SU-DHL-6 (cell line): ENCODE data around the gene KLHL22.

Experiments used
- H2AFZ ChIP-seq: fragments of 200-600 bp; sonication (generic); 2 replicates; pipeline ENCODE4 v1.6.1; 2014; ENCODE audit warnings: low read depth, mild to moderate bottlenecking, moderate library complexity, mixed read lengths, antibody characterized with exemption, low read length; ENCODE audit not compliant: severe bottlenecking
- H3F3A ChIP-seq: fragments of 200-600 bp; shearing (Covaris generic); 2 replicates; pipeline ENCODE4 v1.6.0; 2016; ENCODE audit warnings: antibody characterized with exemption, mild to moderate bottlenecking; ENCODE audit not compliant: insufficient read depth
- H3K27ac ChIP-seq: fragments of 200-600 bp; sonication (generic); 2 replicates; pipeline ENCODE4 v1.5.1; 2016; ENCODE audit warnings: low read depth, mild to moderate bottlenecking, low read length, moderate library complexity, mixed read lengths
- H3K27me3 ChIP-seq: fragments of 200-600 bp; sonication (generic), shearing (Covaris generic); 2 replicates; pipeline ENCODE4 v1.6.0; 2014; ENCODE audit warnings: mild to moderate bottlenecking, low read length
- H3K36me3 ChIP-seq: fragments of 200-600 bp; sonication (generic); 2 replicates; pipeline ENCODE4 v1.6.1; 2014; ENCODE audit warnings: mild to moderate bottlenecking, low read length, mixed read lengths
- H3K4me2 ChIP-seq: fragments of 300-600, 200-600 bp; shearing (Covaris generic), sonication (generic); 2 replicates; pipeline ENCODE4 v1.6.0; 2014; ENCODE audit warnings: low read length, low read depth, mild to moderate bottlenecking; ENCODE audit not compliant: poor library complexity, severe bottlenecking
- H3K4me3 ChIP-seq: fragments of 200-600 bp; sonication (generic); 2 replicates; pipeline ENCODE4 v1.5.1; 2014; ENCODE audit warnings: antibody characterized with exemption, low read length, mild to moderate bottlenecking, mixed read lengths; ENCODE audit not compliant: insufficient read depth, poor library complexity, severe bottlenecking
- H3K79me2 ChIP-seq: fragments of 200-600 bp; sonication (generic); 2 replicates; pipeline ENCODE4 v1.6.1; 2014; ENCODE audit warnings: mild to moderate bottlenecking, low read length, moderate library complexity; ENCODE audit not compliant: insufficient read depth
- H3K9ac ChIP-seq: fragments of 200-600 bp; sonication (generic); 2 replicates; pipeline ENCODE4 v1.7.0; 2014; ENCODE audit warnings: mild to moderate bottlenecking, low read length
- H3K9me2 ChIP-seq: fragments of 200-600 bp; sonication (generic); replicated peaks from 2 replicates; pipeline ENCODE4 v1.6.1; 2014; ENCODE audit warnings: low read length; ENCODE audit not compliant: insufficient read depth
- H3K9me3 ChIP-seq: fragments of 200-600 bp; sonication (generic); 2 replicates; pipeline ENCODE4 v1.6.1; 2014; ENCODE audit warnings: low read length, mixed read lengths; ENCODE audit not compliant: insufficient read depth
- H4K20me1 ChIP-seq: fragments of 200-600 bp; sonication (generic); 2 replicates; pipeline ENCODE4 v1.6.1; 2014; ENCODE audit warnings: low read depth, mild to moderate bottlenecking, antibody characterized with exemption, low read length, moderate library complexity, mixed read lengths
- CTCF ChIP-seq: fragments of 200-600 bp; sonication (generic); IDR thresholded peaks from one replicate; pipeline ENCODE4 v1.5.1; 2017; ENCODE audit warnings: antibody characterized with exemption, mild to moderate bottlenecking, low read length, moderate library complexity; ENCODE audit not compliant: insufficient read depth, poor library complexity, severe bottlenecking
- EZH2phosphoT487 ChIP-seq: fragments of 200-600 bp; sonication (generic), shearing (Covaris generic); conservative IDR thresholded peaks from 2 replicates; pipeline ENCODE4 v1.6.1; 2018; ENCODE audit warnings: mild to moderate bottlenecking, antibody characterized with exemption, low read length, moderate library complexity, mixed read lengths

Gene KLHL22

GRCh38 chr22:20517841-20518592, 22.4 kb upstream of the KLHL22 start:
- Histone ChIP-seq H3K27me3 (no peaks in the 10 kb centered on the region), H3K4me3 (no peak overlapping the region), H3K9ac (no peak overlapping the region), H3K4me2 (no peak overlapping the region), H3F3A (no peaks in the 10 kb centered on the region), H4K20me1 (no peaks in the 10 kb centered on the region), H3K79me2 (peaks cover 33% of the 10 kb centered on the region), H3K36me3 (no peaks in the 10 kb centered on the region), H3K9me2 (no peaks in the 10 kb centered on the region), H3K27ac (no peak overlapping the region), H2AFZ (no peak overlapping the region), H3K9me3 (no peaks in the 10 kb centered on the region)
- no peak for TF ChIP-seq CTCF
- no peak for TF ChIP-seq EZH2phosphoT487

GRCh38 chr22:20517422-20517821, 21.8 kb upstream of the KLHL22 start:
- no peaks in the 10 kb centered on the region for H4K20me1 ChIP-seq
- H3K9me3 ChIP-seq: no peaks in the 10 kb centered on the region
- no peak for TF ChIP-seq EZH2phosphoT487
- TF ChIP-seq CTCF: no peak
- H2AFZ ChIP-seq: no peak overlapping the region
- H3K9me2 ChIP-seq: no peaks in the 10 kb centered on the region
- peaks cover 33% of the 10 kb centered on the region for H3K79me2 ChIP-seq
- no peaks in the 10 kb centered on the region for H3K36me3 ChIP-seq
- no peak overlapping the region for H3K4me3 ChIP-seq
- H3K4me2 ChIP-seq: no peak overlapping the region
- H3K27ac ChIP-seq: no peak overlapping the region
- no peaks in the 10 kb centered on the region for H3K27me3 ChIP-seq
- H3K9ac ChIP-seq: no peak overlapping the region
- H3F3A ChIP-seq: no peaks in the 10 kb centered on the region

GRCh38 chr22:20516399-20516798, 20.8 kb upstream of the KLHL22 start:
- no peak overlapping the region for H3K4me3 ChIP-seq
- H4K20me1 ChIP-seq: no peaks in the 10 kb centered on the region
- no peaks in the 10 kb centered on the region for H3K27me3 ChIP-seq
- H3K9ac ChIP-seq: no peak overlapping the region
- H3K36me3 ChIP-seq: no peaks in the 10 kb centered on the region
- no peak overlapping the region for H2AFZ ChIP-seq
- TF ChIP-seq CTCF (no peak), EZH2phosphoT487 (no peak)
- no peaks in the 10 kb centered on the region for H3F3A ChIP-seq
- no peaks in the 10 kb centered on the region for H3K9me2 ChIP-seq
- H3K27ac ChIP-seq: no peak overlapping the region
- H3K79me2 ChIP-seq: peaks cover 33% of the 10 kb centered on the region
- H3K9me3 ChIP-seq: no peaks in the 10 kb centered on the region
- no peak overlapping the region for H3K4me2 ChIP-seq
